ENCODE measurements around the gene SLC25A26.
A peak's percentile ranks its signal among the peaks of the same experiment; 100 is the strongest.

Gene SLC25A26

GRCh38 chr3:66355997-66356396 lies 135.2 kb downstream of the SLC25A26 start:
- DNase-seq (ENCODE audit: low read depth in 2 of 2): no peak
- no peak for TF ChIP-seq CTCF (IDR thresholded peaks at IDR 0.05; ENCODE audit: low read depth, low read length)
- H3K4me3 ChIP-seq (replicated peaks in 1 of 2; ENCODE audit: low read depth in 2 of 2, low read length in 2 of 2): no peak overlapping the region

- no peak for DNase-seq (ENCODE audit: low read depth in 2 of 2)
- no peak overlapping the region for H3K4me3 ChIP-seq (replicated peaks in 1 of 2; ENCODE audit: low read depth in 2 of 2, low read length in 2 of 2)
- no peak for TF ChIP-seq CTCF (IDR thresholded peaks at IDR 0.05; ENCODE audit: low read depth, low read length)
These were observed 140.6 kb downstream of the SLC25A26 start for GRCh38 chr3:66361356-66361755.

GRCh38 chr3:66362541-66362941 lies 141.7 kb downstream of the SLC25A26 start:
- H3K4me3 ChIP-seq (replicated peaks in 1 of 2; ENCODE audit: low read depth in 2 of 2, low read length in 2 of 2): no peak overlapping the region
- no peak for TF ChIP-seq CTCF (IDR thresholded peaks at IDR 0.05; ENCODE audit: low read depth, low read length)
- peak; percentile 42 to 69 for DNase-seq (ENCODE audit: low read depth in 2 of 2)

- no peak overlapping the region for H3K4me3 ChIP-seq (replicated peaks in 1 of 2; ENCODE audit: low read depth in 2 of 2, low read length in 2 of 2)
- no peak for DNase-seq (ENCODE audit: low read depth in 2 of 2)
These were observed 142.3 kb downstream of the SLC25A26 start for GRCh38 chr3:66363148-66363547.

GRCh38 chr3:66365080-66365479 lies 144.3 kb downstream of the SLC25A26 start:
- peak in 1 of 2 donors; percentile 3 for DNase-seq (ENCODE audit: low read depth in 2 of 2)
- no peak overlapping the region for H3K4me3 ChIP-seq (replicated peaks in 1 of 2; ENCODE audit: low read depth in 2 of 2, low read length in 2 of 2)
- no peak for TF ChIP-seq CTCF (IDR thresholded peaks at IDR 0.05; ENCODE audit: low read depth, low read length)

More at GRCh38 chr3:66363148-66363547, 142.3 kb downstream of the SLC25A26 start:
- TF ChIP-seq CTCF (IDR thresholded peaks at IDR 0.05; ENCODE audit: low read depth, low read length): no peak

- no peak for DNase-seq (ENCODE audit: low read depth in 2 of 2)
- no peak for TF ChIP-seq CTCF (IDR thresholded peaks at IDR 0.05; ENCODE audit: low read depth, low read length)
- no peak overlapping the region for H3K4me3 ChIP-seq (replicated peaks in 1 of 2; ENCODE audit: low read depth in 2 of 2, low read length in 2 of 2)
These were observed 145.9 kb downstream of the SLC25A26 start for GRCh38 chr3:66366747-66367146.

- DNase-seq (ENCODE audit: low read depth in 2 of 2): no peak
- TF ChIP-seq CTCF (IDR thresholded peaks at IDR 0.05; ENCODE audit: low read depth, low read length): no peak
- H3K4me3 ChIP-seq (replicated peaks in 1 of 2; ENCODE audit: low read depth in 2 of 2, low read length in 2 of 2): no peak overlapping the region
These were observed 147.2 kb downstream of the SLC25A26 start for GRCh38 chr3:66367979-66368378.
